Naive thymus-derived CD8-positive, alpha-beta T cell (primary cell): ENCODE data around the gene PTMS. TPM values are rescaled to one million over a fixed set of nuclear protein-coding genes. Genes with fewer than 3 reads are reported as not detected.

Experiments
- ATAC-seq, 2 donors: fragments of 150-1000 bp; cut with Tn5 transposase in 1 of 2; sonication (Bioruptor Pico), chemical (Tn5 transposase) in 1 of 2; 1 replicate in 1 of 2; 2 replicates in 1 of 2; pipeline ENCODE4 v1.10.0; 2021; ENCODE audit warnings: mild to moderate bottlenecking in 2 of 2, moderate library complexity in 2 of 2
- POLR2A ChIA-PET: fragments of 350-600 bp; sonication (Branson Sonifier 250); formaldehyde crosslinking; loops from one replicate; lab custom pipeline; 2021; ENCODE audit warnings: antibody characterized with exemption; lab: Charles Lee
- DNase-seq, 10 donors: peaks; one replicate each; pipeline versions ENCODE4 v3.0.0 to v3.0.0-alpha.2; 2020 to 2022
- H3K27ac Mint-ChIP-seq, 10 donors: one replicate each; pipeline ENCODE4 v1.8.0; 2020 to 2022; ENCODE audit warnings: mild to moderate bottlenecking in 10 of 10, mixed read lengths in 10 of 10, moderate library complexity in 4 of 10, inconsistent platforms in 1 of 10
- H3K27me3 Mint-ChIP-seq, 5 donors: one replicate each; pipeline ENCODE4 v1.8.0; 2021 to 2022; ENCODE audit warnings: mixed read lengths in 5 of 5
- H3K36me3 Mint-ChIP-seq, 3 donors: one replicate each; pipeline ENCODE4 v1.8.0; 2020 to 2022; ENCODE audit warnings: mixed read lengths in 3 of 3, mild to moderate bottlenecking in 2 of 3, inconsistent platforms in 1 of 3
- H3K4me1 Mint-ChIP-seq, 4 donors: one replicate each; pipeline ENCODE4 v1.8.0; 2021 to 2022; ENCODE audit warnings: mixed read lengths in 4 of 4
- H3K4me3 Mint-ChIP-seq, 10 donors: one replicate each; pipeline ENCODE4 v1.8.0; 2020 to 2022; ENCODE audit warnings: mild to moderate bottlenecking in 10 of 10, mixed read lengths in 10 of 10, moderate library complexity in 6 of 10, inconsistent platforms in 1 of 10
- H3K9me3 Mint-ChIP-seq, 9 donors: one replicate each; pipeline ENCODE4 v1.8.0; 2020 to 2022; ENCODE audit warnings: mixed read lengths in 9 of 9, mild to moderate bottlenecking in 3 of 9, inconsistent platforms in 1 of 9, moderate library complexity in 1 of 9
- polyA plus RNA-seq, 3 donors: library from polyadenylated mRNA; unstranded; fragments of 300-500 nt; fragmentation: Illumina TruSeq; gene quantifications; one replicate each; pipeline ENCODE4 v1.2.3, GENCODE V29; 2021
- total RNA-seq, 8 experiments: library from RNA in 2 of 8; stranded (reverse) in 2 of 8; gene quantifications; one replicate each; pipeline ENCODE4 v1.2.3 and lab custom pipeline; 2021 to 2026

The PTMS gene
- total and polyA plus RNA-seq, 5 experiments from 2014 or later: 0.55 to 4.8 TPM; not detected in 3

DNA sequence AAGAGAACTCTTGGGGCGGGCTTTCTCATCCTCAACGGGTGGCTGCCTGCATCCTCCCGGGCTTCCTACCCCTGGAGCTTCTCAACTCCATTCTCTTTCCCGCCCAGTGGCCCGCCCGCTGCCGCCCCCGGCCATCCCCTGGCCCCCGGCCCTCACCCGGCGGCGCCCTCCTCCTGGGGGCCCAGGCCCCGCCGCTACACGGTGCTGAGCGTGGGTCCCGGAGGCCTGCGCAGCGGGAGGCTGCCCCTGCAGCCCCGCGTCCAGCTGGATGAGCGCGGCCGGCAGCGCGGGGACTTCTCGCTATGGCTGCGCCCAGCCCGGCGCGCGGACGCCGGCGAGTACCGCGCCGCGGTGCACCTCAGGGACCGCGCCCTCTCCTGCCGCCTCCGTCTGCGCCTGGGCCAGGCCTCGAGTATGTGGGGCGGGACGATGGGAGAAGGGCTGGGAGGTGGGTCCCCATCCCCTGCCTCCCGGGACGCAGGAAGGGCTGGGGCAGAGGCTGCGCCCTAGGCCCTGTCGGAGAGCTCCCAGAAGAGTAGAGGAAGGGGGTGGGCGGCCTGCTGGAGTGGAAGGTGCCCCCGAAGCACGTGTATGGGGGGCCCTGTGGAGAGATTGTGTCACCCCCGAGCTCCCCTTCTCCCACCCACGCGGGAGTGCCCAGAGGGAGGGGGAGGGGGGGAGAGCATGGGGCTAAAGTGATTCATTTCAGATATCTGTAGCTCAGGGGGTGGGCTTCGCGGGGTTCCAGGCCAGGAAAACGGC lies 7.6 kb downstream of the PTMS start:
- H3K36me3 Mint-ChIP-seq: no peaks in the 10 kb centered on the region
- H3K9me3 Mint-ChIP-seq: no peaks in the 10 kb centered on the region
- peak overlapping the region in 6 of 10 donors; percentile 39 to 98 (median 85) for H3K27ac Mint-ChIP-seq
- DNase-seq (peak in 1 of 10 donors; percentile 58), ATAC-seq (peak in 1 of 2 donors; percentile 38)
- peaks cover 25 to 47% (median 41%) of the 10 kb centered on the region in 4 donors for H3K4me1 Mint-ChIP-seq
- H3K4me3 Mint-ChIP-seq: peak overlapping the region in 9 of 10 donors; percentile 58 to 94 (median 81)
- POLR2A ChIA-PET: interaction anchor here (1.1 to 1.7 kb wide), 4 partner anchors 13 to 55 kb away, joined by 3 to 5 read pairs (median 5); partner anchors contain the start of gene MLF2
- peaks cover 13 to 80% (median 50%) of the 10 kb centered on the region in 5 donors for H3K27me3 Mint-ChIP-seq

DNA sequence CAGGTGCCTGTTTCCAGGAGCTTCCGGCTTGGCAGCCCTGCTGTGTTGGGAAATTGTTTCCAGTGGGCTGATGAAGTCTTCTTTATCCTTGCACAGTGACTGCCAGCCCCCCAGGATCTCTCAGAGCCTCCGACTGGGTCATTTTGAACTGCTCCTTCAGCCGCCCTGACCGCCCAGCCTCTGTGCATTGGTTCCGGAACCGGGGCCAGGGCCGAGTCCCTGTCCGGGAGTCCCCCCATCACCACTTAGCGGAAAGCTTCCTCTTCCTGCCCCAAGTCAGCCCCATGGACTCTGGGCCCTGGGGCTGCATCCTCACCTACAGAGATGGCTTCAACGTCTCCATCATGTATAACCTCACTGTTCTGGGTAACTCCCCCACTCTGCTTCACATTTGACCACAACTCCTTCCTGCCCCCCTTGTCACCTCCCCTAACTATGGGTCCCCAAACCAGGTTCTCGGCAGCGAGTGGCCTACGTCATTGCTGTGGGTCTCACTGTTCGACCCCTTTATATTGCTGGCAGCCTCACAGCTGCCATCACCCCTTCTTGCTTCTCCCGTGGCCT lies 8.4 kb downstream of the PTMS start:
- POLR2A ChIA-PET: interaction anchor here (1.6 to 1.7 kb wide), 2 partner anchors 12 to 17 kb away, joined by 5 read pairs; no protein-coding TSS in a partner anchor
- DNase-seq (peak in 5 of 10 donors; percentile 45 to 64 (median 53)), ATAC-seq (peak; percentile 25 to 71)
- Mint-ChIP-seq H3K27ac (peak overlapping the region; percentile 19 to 98 (median 84)), H3K4me3 (peak overlapping the region; percentile 70 to 94 (median 80)), H3K9me3 (no peaks in the 10 kb centered on the region), H3K27me3 (peaks cover 11 to 74% (median 42%) of the 10 kb centered on the region in 5 donors), H3K36me3 (no peaks in the 10 kb centered on the region), H3K4me1 (peaks cover 30 to 51% (median 45%) of the 10 kb centered on the region in 4 donors)

DNA sequence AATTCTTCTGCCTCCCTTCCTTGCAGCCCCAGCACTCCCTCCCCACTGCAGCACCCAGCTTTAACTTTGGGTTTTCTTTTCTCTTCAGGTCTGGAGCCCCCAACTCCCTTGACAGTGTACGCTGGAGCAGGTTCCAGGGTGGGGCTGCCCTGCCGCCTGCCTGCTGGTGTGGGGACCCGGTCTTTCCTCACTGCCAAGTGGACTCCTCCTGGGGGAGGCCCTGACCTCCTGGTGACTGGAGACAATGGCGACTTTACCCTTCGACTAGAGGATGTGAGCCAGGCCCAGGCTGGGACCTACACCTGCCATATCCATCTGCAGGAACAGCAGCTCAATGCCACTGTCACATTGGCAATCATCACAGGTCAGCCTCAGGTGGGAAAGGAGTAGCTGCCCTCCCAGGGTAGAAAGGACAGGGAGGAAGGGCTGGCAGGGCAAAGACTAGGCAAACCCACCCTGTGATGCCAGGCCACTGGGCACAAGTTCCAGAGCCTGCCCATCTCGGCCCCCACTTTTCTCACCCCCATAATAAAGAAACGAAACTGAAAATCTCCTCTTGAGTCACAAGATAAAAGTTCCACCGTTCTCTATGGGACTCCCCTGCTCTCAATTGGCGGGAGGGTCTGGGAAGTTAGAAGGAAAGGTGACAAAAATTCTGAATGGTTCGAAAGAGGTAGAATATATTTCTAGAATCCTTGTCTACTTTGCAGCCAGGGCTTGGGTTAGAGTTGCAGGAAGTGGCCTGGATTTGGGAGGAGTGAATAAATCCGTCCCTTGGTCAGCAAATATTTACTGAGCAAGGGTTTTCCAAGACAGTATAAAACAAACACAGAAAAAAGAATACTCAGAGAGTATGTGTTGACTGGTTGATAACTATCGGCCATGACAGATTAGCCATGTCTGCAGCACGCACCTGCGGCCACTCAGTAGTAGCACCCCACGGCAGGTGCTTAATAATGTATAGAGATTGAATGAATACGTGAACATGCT lies 9.3 kb downstream of the PTMS start:
- Mint-ChIP-seq H3K4me3 (peak overlapping the region; percentile 70 to 94 (median 80)), H3K9me3 (no peaks in the 10 kb centered on the region), H3K27me3 (peaks cover 11 to 65% (median 36%) of the 10 kb centered on the region in 5 donors), H3K36me3 (no peaks in the 10 kb centered on the region), H3K4me1 (peaks cover 30 to 51% (median 45%) of the 10 kb centered on the region in 4 donors), H3K27ac (peak overlapping the region in 8 of 10 donors; percentile 41 to 98 (median 84))
- DNase-seq (peak in 1 of 10 donors; percentile 54), ATAC-seq (no peak)
- POLR2A ChIA-PET: interaction anchor here (1.7 kb wide), 1 partner anchor 17 kb away, joined by 5 read pairs; no protein-coding TSS in a partner anchor

DNA sequence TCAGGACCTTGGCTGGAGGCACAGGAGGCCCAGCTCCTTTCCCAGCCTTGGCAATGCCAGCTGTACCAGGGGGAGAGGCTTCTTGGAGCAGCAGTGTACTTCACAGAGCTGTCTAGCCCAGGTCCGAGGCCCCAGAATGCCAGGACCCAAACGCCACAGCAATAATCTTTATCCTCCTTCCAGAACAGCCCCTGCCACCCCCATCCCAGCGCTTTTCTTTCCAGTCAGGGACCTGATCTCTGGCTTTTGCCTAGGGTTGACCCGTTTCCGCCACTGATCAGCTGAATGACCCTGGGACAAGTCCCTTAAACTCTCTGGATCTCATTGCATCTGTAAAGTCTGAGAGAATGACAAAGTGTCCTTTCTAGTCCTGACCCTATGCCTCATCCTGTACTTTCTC lies 11.2 kb downstream of the PTMS start:
- Mint-ChIP-seq H3K4me3 (peak overlapping the region in 1 of 10 donors; percentile 15), H3K9me3 (no peaks in the 10 kb centered on the region), H3K36me3 (no peaks in the 10 kb centered on the region), H3K27me3 (peaks cover 7 to 46% (median 28%) of the 10 kb centered on the region in 5 donors), H3K4me1 (peaks cover 24 to 37% (median 36%) of the 10 kb centered on the region in 4 donors), H3K27ac (peak overlapping the region in 3 of 10 donors; percentile 17 to 44 (median 18))
- ATAC-seq (no peak), DNase-seq (no peak)
- POLR2A ChIA-PET: interaction anchor here (1.4 to 2.0 kb wide), 2 partner anchors 10 to 53 kb away, joined by 3 to 7 read pairs; no protein-coding TSS in a partner anchor

DNA sequence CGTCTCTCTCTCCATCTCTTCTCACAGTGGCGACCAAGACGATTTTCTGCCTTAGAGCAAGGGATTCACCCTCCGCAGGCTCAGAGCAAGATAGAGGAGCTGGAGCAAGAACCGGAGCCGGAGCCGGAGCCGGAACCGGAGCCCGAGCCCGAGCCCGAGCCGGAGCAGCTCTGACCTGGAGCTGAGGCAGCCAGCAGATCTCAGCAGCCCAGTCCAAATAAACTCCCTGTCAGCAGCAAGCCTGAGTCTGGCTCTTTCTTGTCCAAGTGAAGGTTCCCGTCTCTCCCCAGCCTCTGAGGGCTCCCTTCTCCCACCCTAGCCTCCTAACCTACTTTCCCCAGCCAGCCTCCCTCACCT lies 12.0 kb downstream of the PTMS start:
- Mint-ChIP-seq H3K36me3 (no peaks in the 10 kb centered on the region), H3K4me1 (peaks cover 22 to 32% (median 31%) of the 10 kb centered on the region in 4 donors), H3K4me3 (peak overlapping the region; percentile 80 to 93 (median 87)), H3K27ac (peak overlapping the region in 6 of 10 donors; percentile 30 to 91 (median 68)), H3K27me3 (peaks cover 7 to 42% (median 23%) of the 10 kb centered on the region in 5 donors), H3K9me3 (no peaks in the 10 kb centered on the region)
- DNase-seq (no peak), ATAC-seq (no peak)
- POLR2A ChIA-PET: interaction anchor here (0.7 to 2.0 kb wide), 5 partner anchors 11 to 229 kb away, joined by 3 to 19 read pairs (median 3); partner anchors contain the start of gene MLF2

DNA sequence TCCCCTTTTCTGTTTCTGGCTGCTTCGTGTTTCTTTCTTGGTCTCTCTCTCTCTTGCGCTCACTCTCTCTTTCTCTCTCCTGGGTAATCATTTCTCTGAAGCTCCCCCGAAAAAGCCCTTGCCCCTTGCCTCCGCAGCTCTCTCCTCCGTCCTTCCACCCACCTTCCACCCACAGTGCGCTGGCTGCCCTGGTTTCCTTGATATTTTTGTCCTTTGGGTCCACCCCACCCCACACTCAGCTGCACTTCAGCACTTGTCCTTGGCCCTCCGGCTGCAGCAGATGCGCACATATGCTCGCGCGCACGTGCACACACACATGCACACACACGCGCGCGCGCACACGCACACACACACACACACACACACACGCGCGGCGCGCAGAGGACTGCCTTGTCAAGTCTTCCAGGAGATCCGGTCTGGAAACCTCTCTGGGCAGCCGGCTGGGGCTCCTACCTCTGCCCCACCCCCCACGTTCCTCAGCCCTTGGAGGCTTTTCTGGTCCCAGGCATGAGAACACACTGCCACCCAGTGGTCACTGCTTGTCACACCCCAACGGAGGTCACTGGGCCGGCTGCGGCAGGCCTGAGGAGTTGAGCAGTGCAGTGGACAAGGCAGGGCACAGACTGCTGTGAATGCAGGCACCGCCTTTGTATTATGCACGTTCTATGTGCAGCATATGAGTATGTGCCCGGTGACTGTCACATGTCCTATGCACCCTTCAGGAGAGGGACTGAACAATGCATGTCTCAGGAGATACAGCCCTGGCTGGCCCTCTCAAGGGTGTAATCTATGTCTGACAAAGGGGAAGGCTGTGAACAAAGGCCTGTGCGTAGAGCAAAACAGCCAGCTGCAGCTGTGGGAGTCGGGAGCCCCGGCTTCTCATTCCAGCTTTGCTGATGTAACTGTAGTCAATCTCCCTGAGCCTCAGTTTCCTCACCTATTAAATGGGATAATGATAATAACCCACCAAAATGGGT lies 12.7 kb downstream of the PTMS start:
- Mint-ChIP-seq H3K27me3 (peaks cover 7 to 36% (median 21%) of the 10 kb centered on the region in 5 donors), H3K4me1 (peaks cover 20 to 29% (median 28%) of the 10 kb centered on the region in 4 donors), H3K4me3 (peak overlapping the region; percentile 80 to 93 (median 87)), H3K27ac (peak overlapping the region; percentile 0 to 91 (median 76)), H3K36me3 (no peaks in the 10 kb centered on the region), H3K9me3 (no peaks in the 10 kb centered on the region)
- DNase-seq (peak; percentile 73 to 93 (median 84)), ATAC-seq (peak; percentile 85 to 94)
- POLR2A ChIA-PET: interaction anchor here (0.7 to 2.0 kb wide), 6 partner anchors 12 to 230 kb away, joined by 3 to 19 read pairs (median 3); partner anchors contain the start of gene MLF2

DNA sequence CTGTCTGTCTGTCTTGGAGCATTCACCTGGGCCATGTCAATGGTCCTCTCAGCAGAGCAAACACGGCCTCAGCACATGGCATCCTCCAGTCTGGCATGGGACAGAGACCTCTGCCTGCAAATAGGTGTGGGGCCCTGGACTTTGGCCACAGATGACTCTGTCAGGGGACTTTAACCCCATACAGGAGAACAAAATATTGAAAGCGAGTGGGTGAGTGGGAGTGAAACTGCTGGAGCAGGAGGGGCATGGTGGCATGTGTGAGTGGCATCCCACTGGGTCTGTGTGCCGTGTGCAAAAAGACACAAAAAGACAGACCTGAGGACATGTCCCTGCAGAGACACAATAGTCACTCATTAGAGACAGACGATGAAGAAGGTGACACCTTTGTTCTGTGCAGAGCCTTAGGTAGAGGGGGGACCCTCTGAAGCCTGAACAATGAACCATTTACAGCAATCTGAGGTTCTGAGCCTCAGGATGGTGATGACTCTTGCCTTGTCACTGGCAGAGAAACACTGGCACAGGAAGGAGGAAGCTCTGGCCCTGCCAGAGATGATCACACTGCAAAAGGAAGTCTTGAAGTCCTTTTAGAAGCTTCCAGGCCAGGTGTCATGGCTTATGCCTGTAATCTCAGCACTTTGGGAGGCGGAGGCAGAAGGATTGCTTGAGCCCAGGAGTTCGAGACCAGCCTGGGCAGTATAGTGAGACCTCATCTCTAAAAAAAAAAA lies 13.7 kb downstream of the PTMS start:
- Mint-ChIP-seq H3K36me3 (no peaks in the 10 kb centered on the region), H3K4me1 (peaks cover 15 to 20% (median 18%) of the 10 kb centered on the region in 4 donors), H3K9me3 (no peaks in the 10 kb centered on the region), H3K27me3 (peaks cover 3 to 29% (median 13%) of the 10 kb centered on the region in 5 donors), H3K4me3 (peak overlapping the region in 1 of 10 donors; percentile 87), H3K27ac (peak overlapping the region in 1 of 10 donors; percentile 91)
- no peak for ATAC-seq
- POLR2A ChIA-PET: interaction anchor here (1.0 to 2.0 kb wide), 2 partner anchors 12 to 27 kb away, joined by 3 to 19 read pairs; partner anchors contain the start of gene MLF2
- DNase-seq: peak in 1 of 10 donors; percentile 48

DNA sequence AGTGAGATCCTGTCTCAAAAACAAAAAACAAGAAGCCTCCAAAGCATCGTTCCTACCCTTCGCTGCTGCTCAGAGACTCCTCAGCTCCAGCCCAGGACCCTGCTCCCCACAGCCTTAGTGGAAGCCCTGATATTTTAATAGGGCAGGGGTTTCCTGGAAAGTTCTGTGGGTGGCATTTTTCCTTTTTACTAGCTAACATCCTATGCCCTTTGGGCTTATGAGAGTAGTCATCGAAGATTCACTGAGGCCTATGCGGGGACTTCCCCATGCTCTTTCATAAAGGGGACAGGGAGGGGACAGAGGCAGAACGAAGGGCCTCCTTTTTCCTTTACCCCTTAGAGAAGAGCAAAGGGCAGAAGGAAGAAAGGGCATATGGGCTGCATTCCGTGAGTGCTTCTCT lies 14.4 kb downstream of the PTMS start:
- H3K27me3 Mint-ChIP-seq: peaks cover 3 to 22% (median 8%) of the 10 kb centered on the region in 5 donors
- no peaks in the 10 kb centered on the region for H3K9me3 Mint-ChIP-seq
- DNase-seq (no peak), ATAC-seq (no peak)
- H3K4me1 Mint-ChIP-seq: peaks cover 11 to 19% (median 12%) of the 10 kb centered on the region in 4 donors
- H3K27ac Mint-ChIP-seq: peak overlapping the region in 1 of 10 donors; percentile 22
- no peaks in the 10 kb centered on the region for H3K36me3 Mint-ChIP-seq
- H3K4me3 Mint-ChIP-seq: no peak overlapping the region
- POLR2A ChIA-PET: no interaction called here

DNA sequence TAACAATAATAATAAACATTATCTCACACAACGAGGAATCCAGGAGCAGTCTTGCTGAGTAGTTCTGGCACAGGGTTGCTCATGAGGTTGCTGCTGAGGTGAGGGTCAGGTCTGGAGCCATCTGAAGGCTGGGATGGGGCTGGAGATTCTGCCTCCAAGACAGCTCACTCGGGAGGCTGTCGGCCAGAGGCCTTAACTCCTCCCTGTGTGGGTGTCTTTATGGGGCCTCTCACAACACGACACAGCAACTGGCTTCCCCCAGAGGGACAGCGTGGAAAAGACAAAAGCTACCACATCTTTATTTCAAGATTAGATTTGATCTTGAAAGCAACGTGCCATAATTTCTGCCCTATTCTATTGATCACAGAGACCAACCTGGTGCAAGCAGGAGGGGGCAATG lies 16.0 kb downstream of the PTMS start:
- H3K9me3 Mint-ChIP-seq: no peaks in the 10 kb centered on the region
- ATAC-seq (no peak), DNase-seq (no peak)
- H3K4me3 Mint-ChIP-seq: no peak overlapping the region
- POLR2A ChIA-PET: interaction anchor here (0.6 to 1.6 kb wide), 2 partner anchors 29 to 51 kb away, joined by 3 to 4 read pairs; partner anchors contain the start of gene MLF2
- H3K27ac Mint-ChIP-seq: no peak overlapping the region
- H3K4me1 Mint-ChIP-seq: peaks cover 19 to 26% (median 24%) of the 10 kb centered on the region in 4 donors
- H3K36me3 Mint-ChIP-seq: no peaks in the 10 kb centered on the region
- peaks cover 0 to 19% (median 4%) of the 10 kb centered on the region in 5 donors for H3K27me3 Mint-ChIP-seq
